ENCODE results near the gene COL5A3.

The COL5A3 gene

DNA sequence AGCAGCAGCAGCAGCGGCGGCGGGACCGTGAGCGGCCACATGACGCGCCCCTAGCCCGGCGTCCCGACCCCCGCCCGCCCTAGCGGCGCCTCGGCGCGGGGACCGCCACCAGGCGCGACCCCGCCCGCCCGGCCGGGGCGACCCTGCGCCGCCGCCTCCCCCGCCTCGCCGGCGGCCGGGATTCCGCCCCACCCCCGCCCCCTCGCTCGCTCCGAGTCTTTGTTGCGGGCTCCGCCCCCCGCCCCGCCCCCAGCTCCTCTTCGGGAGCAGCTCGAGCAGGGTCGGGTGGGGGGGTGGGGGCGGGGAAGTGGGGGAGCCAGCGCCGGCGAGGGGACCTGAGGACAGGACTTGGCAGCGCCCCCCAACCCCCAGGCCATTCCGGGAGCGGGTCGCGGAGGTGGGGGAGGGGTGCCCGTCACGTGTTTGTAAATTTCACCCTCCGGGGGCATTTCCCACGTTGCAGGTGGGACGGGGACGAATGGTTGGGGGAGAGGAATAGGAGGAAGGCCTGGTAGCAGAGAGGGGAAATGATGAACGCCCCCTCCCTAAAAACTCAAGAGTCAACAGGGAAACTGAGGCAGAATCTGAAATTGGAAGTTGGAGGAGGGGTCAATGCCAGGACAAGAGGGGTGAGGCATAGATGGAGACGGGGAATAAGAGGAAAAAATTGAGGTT is 73.8 kb downstream of the COL5A3 start, which contains the start of gene OLFM2:
Gene OLFM2, minus strand, starts transcription at position 190 of the 675 bp plus-strand sequence. Its CDS starts 149 bp downstream, at position 41.
- TF ChIP-seq TCF12 (IDR thresholded peaks at IDR 0.05; ENCODE audit: low read depth), result no peak
- TF ChIP-seq, protein P1, sequence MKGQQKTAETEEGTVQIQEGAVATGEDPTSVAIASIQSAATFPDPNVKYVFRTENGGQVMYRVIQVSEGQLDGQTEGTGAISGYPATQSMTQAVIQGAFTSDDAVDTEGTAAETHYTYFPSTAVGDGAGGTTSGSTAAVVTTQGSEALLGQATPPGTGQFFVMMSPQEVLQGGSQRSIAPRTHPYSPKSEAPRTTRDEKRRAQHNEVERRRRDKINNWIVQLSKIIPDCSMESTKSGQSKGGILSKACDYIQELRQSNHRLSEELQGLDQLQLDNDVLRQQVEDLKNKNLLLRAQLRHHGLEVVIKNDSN (IDR thresholded peaks at IDR 0.05), result peak; percentile 51; the same call in 1 of the 2 replicates

DNA sequence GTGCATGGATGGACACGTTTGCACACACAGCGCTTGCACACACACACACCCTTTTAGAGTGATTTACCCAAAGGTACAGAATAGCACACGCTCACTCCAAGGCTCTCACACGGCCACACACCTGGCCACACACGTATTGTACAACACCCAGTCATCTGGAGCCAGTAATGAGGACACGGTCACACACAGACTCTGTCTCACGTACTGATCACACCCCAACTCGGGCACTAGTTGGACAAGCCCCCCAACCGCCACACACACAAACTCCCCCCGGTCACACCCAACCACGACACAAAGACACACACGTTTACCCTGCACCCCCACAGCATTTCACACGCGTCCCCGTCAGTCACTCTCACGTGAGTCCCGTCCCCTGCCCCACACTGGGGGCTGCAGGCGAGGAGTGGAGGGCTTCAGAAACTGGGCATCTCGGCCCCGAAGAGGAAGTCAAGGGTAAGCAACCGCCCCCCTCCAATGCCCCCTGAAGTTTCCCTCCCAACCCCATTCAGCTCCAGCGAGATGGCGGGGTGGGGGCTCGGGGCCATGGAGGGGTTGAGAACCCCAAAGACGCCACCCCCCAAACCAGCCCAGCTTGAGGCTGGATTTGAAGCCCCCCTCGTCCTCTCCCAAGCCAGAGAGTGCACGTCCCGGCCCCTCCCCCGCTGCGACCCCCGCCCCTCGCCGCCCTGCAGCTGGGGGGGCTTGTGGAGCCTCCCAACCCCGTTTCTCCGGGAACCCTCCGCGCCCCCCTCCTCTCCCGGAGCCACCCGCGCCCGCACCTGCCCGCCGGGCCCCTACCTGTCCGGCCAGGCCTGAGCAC is 74.6 kb downstream of the COL5A3 start:
- TF ChIP-seq ZBTB7A (IDR thresholded peaks at IDR 0.05; ENCODE audit: low read depth) (0 out of 2 replicates have a peak, but pooled peaks have one; percentile 18), TCF12 (IDR thresholded peaks at IDR 0.05; ENCODE audit: low read depth) (no peak)

DNA sequence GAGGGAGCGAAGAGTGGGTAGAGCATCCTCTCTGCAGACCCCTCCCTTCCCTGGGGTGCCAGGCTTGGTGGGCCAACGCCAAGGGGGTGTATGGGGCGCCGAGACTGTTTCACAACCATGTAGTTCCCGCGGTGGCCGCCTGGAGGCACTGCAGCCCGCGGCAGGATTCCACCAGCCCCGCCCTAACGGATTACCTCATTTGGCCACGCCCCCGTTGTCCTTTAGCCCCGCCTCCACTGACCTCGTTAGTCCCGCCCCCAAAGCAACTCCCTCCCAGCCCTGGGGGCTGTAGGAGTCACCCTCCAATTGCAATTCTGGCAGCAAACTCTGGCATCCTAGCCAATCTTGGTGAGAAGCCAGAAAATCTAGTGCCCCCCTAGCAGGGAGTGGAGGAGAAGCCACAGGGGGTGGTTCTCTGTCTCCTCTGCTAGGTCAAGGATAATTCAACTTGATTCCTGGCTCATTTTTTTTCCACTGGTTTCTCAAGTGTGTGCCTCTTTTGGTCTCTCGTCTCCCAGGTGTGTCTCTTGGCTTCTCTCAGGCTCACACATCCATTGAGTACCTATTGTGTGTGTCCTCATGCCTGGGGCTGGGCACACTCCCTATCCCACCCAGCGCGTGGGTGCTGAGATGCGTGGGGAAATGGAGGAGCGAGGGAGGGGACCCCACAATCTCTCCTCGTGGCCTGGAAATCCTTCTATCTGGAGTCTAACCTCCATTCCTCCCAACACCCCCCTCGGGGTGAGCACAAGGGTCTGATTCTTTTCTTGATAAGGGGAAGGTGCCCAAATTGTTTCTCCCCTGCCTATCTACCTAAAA is 76.0 kb downstream of the COL5A3 start:
- TF ChIP-seq, protein P1 (IDR thresholded peaks at IDR 0.05), result no peak
- TF ChIP-seq, protein P2, sequence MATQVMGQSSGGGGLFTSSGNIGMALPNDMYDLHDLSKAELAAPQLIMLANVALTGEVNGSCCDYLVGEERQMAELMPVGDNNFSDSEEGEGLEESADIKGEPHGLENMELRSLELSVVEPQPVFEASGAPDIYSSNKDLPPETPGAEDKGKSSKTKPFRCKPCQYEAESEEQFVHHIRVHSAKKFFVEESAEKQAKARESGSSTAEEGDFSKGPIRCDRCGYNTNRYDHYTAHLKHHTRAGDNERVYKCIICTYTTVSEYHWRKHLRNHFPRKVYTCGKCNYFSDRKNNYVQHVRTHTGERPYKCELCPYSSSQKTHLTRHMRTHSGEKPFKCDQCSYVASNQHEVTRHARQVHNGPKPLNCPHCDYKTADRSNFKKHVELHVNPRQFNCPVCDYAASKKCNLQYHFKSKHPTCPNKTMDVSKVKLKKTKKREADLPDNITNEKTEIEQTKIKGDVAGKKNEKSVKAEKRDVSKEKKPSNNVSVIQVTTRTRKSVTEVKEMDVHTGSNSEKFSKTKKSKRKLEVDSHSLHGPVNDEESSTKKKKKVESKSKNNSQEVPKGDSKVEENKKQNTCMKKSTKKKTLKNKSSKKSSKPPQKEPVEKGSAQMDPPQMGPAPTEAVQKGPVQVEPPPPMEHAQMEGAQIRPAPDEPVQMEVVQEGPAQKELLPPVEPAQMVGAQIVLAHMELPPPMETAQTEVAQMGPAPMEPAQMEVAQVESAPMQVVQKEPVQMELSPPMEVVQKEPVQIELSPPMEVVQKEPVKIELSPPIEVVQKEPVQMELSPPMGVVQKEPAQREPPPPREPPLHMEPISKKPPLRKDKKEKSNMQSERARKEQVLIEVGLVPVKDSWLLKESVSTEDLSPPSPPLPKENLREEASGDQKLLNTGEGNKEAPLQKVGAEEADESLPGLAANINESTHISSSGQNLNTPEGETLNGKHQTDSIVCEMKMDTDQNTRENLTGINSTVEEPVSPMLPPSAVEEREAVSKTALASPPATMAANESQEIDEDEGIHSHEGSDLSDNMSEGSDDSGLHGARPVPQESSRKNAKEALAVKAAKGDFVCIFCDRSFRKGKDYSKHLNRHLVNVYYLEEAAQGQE (IDR thresholded peaks at IDR 0.05; ENCODE audit: low read depth), result no peak
- TF ChIP-seq CEBPB (IDR thresholded peaks at IDR 0.05), result peak; percentile 63
- TF ChIP-seq NFIC (IDR thresholded peaks at IDR 0.05), result no peak
- TF ChIP-seq, protein P3, sequence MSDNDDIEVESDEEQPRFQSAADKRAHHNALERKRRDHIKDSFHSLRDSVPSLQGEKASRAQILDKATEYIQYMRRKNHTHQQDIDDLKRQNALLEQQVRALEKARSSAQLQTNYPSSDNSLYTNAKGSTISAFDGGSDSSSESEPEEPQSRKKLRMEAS (IDR thresholded peaks at IDR 0.05), result no peak
- no peak for TF ChIP-seq EGR1 (IDR thresholded peaks at IDR 0.05)
- no peak for TF ChIP-seq YY1 (IDR thresholded peaks at IDR 0.05; ENCODE audit: low read depth)
- peak; percentile 68; the same call in 1 of the 2 replicates for TF ChIP-seq ZBTB7A (IDR thresholded peaks at IDR 0.05; ENCODE audit: low read depth)
- TF ChIP-seq RAD21 (IDR thresholded peaks at IDR 0.05; ENCODE audit: low read depth), result peak; percentile 83

DNA sequence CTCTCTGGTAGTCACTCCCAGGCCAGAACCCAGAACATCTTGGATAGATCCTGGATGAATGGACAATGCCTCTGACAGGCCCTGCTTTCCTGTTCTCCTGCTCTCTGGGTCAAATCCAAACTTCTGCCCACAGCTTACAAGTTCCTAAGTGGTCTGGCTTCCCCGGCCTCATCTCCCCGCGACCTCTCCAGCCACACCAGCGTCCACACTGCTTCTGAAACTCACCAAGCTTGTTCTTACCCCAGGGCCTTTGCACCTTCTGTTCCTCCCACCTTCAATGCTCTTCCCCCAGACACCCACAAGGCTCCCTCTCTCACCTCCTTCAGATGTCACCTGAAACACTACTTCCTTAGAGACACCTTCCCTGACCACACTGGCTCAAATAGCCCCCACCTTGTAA is 77.5 kb downstream of the COL5A3 start:
- TF ChIP-seq, protein P2 (IDR thresholded peaks at IDR 0.05; ENCODE audit: low read depth), result no peak
- TF ChIP-seq EP300 (IDR thresholded peaks at IDR 0.05; ENCODE audit: borderline replicate concordance) (no peak), ZBTB7A (IDR thresholded peaks at IDR 0.05; ENCODE audit: low read depth) (no peak), TAF1 (IDR thresholded peaks at IDR 0.05; ENCODE audit: low read depth) (no peak), TEAD4 (IDR thresholded peaks at IDR 0.05) (no peak), TCF12 (IDR thresholded peaks at IDR 0.05; ENCODE audit: low read depth) (no peak), NFIC (IDR thresholded peaks at IDR 0.05) (no peak), EGR1 (IDR thresholded peaks at IDR 0.05) (no peak), CEBPB (IDR thresholded peaks at IDR 0.05) (no peak), CREB1 (IDR thresholded peaks at IDR 0.05; ENCODE audit: low read depth) (no peak), FOXM1 (IDR thresholded peaks at IDR 0.05; ENCODE audit: borderline replicate concordance, low read depth) (no peak)
- TF ChIP-seq, protein P3 (IDR thresholded peaks at IDR 0.05), result no peak
- TF ChIP-seq, protein P1 (IDR thresholded peaks at IDR 0.05), result no peak

DNA sequence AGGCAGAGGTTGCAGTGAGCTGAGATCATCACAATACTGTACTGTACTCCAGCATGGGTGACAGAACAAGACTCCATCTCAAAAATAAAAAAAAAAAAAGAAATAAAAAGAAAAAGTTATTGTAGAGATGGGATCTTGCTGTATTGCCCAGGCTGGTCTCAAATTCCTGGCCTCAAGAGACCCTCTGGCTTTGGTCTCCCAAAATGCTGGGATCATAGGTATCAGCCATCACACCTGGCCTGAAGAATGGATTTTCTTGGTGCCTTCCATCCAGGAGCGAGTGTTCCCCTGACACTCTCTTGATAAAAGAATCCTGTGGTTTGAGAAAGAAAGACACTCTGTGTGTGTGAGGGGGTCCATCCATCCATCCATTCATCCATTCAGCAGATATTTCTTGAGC is 78.7 kb downstream of the COL5A3 start:
- TF ChIP-seq FOXM1 (IDR thresholded peaks at IDR 0.05; ENCODE audit: borderline replicate concordance, low read depth), result no peak
- TF ChIP-seq, protein P3 (IDR thresholded peaks at IDR 0.05), result no peak
- TF ChIP-seq NFIC (IDR thresholded peaks at IDR 0.05), result no peak
- no peak for TF ChIP-seq YY1 (IDR thresholded peaks at IDR 0.05; ENCODE audit: low read depth)
- TF ChIP-seq ZBTB7A (IDR thresholded peaks at IDR 0.05; ENCODE audit: low read depth), result no peak
- TF ChIP-seq, protein P1 (IDR thresholded peaks at IDR 0.05), result no peak
- TF ChIP-seq RAD21 (IDR thresholded peaks at IDR 0.05; ENCODE audit: low read depth), result no peak
- no peak for TF ChIP-seq CREB1 (IDR thresholded peaks at IDR 0.05; ENCODE audit: low read depth)
- no peak for TF ChIP-seq TCF12 (IDR thresholded peaks at IDR 0.05; ENCODE audit: low read depth)

Data from Ishikawa (cell line).